ENCODE results near the gene UTS2R.

GRCh38 chr17:82348866-82349265 is 22.7 kb upstream of the UTS2R start:
- TF ChIP-seq POLR2A (IDR thresholded peaks at IDR 0.05) (no peak), CTCF (IDR thresholded peaks at IDR 0.05) (no peak)

Measured in heart left ventricle (tissue), 13 donors.